Measurements from ENCODE around the gene TRMO. TPM values are rescaled to one million over a fixed set of nuclear protein-coding genes. Genes with fewer than 3 reads are reported as not detected.
A peak's percentile ranks its signal among the peaks of the same experiment; 100 is the strongest.

TRMO gene
- total RNA-seq, 2 experiments from 2014 or later = 42.8 to 45.8 TPM

GRCh38 chr9:97907632-97908031 is 14.7 kb downstream of the TRMO start:
- TF ChIP-seq, protein P1, sequence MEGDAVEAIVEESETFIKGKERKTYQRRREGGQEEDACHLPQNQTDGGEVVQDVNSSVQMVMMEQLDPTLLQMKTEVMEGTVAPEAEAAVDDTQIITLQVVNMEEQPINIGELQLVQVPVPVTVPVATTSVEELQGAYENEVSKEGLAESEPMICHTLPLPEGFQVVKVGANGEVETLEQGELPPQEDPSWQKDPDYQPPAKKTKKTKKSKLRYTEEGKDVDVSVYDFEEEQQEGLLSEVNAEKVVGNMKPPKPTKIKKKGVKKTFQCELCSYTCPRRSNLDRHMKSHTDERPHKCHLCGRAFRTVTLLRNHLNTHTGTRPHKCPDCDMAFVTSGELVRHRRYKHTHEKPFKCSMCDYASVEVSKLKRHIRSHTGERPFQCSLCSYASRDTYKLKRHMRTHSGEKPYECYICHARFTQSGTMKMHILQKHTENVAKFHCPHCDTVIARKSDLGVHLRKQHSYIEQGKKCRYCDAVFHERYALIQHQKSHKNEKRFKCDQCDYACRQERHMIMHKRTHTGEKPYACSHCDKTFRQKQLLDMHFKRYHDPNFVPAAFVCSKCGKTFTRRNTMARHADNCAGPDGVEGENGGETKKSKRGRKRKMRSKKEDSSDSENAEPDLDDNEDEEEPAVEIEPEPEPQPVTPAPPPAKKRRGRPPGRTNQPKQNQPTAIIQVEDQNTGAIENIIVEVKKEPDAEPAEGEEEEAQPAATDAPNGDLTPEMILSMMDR (IDR thresholded peaks at IDR 0.05) = no peak
- Mint-ChIP-seq H3K27ac (peak overlapping the region; percentile 96), H3K27me3 (no peaks in the 10 kb centered on the region), H3K4me1 (ENCODE audit: low read depth) (peaks cover 94% of the 10 kb centered on the region), H3K9me3 (no peaks in the 10 kb centered on the region), H3K36me3 (ENCODE audit: low read depth) (peaks cover 74% of the 10 kb centered on the region), H3K4me3 (peak overlapping the region; percentile 76)
- Histone ChIP-seq H3K4me1 (ENCODE audit: insufficient read depth, low read length) (peaks cover 87% of the 10 kb centered on the region), H3K36me3 (ENCODE audit: insufficient read depth, low read length) (peaks cover 60% of the 10 kb centered on the region), H3K27ac (ENCODE audit: low read depth in 1 of 2, low read length in 2 of 2) (peak overlapping the region; percentile 81 to 86), H3K4me3 (ENCODE audit: low read length) (no peak overlapping the region), H3K27me3 (ENCODE audit: control insufficient read depth in 1 of 2, insufficient read depth in 2 of 2, low read length in 2 of 2) (no peaks in the 10 kb centered on the region), H3K9me3 (ENCODE audit: control insufficient read depth in 1 of 2, insufficient read depth in 1 of 2, low read length in 2 of 2) (no peaks in the 10 kb centered on the region)
- CTCF ChIA-PET = interaction anchor here (1.0 to 14.2 kb wide), 4 partner anchors 13 to 127 kb away, joined by 5 to 221 read pairs (median 20); partner anchors contain the start of genes ANP32B and TRMO
- intact Hi-C loops (cut with DNase I, micrococcal nuclease) = loop anchor here (2.0 to 10.0 kb wide), 5 partner anchors 13 to 350 kb away; partner anchors contain the start of genes ANP32B (in 1 of the 2), NCBP1 (in 1 of the 2), TBC1D2 (in 1 of the 2) and TSTD2 (in 1 of the 2)
- ATAC-seq (ENCODE audit: poor library complexity) (no peak), DNase-seq (no peak)
- POLR2A ChIA-PET = interaction anchor here (1.5 to 9.8 kb wide), 2 partner anchors 10 to 14 kb away, joined by 5 to 335 read pairs; partner anchors contain the start of gene TRMO

DNA sequence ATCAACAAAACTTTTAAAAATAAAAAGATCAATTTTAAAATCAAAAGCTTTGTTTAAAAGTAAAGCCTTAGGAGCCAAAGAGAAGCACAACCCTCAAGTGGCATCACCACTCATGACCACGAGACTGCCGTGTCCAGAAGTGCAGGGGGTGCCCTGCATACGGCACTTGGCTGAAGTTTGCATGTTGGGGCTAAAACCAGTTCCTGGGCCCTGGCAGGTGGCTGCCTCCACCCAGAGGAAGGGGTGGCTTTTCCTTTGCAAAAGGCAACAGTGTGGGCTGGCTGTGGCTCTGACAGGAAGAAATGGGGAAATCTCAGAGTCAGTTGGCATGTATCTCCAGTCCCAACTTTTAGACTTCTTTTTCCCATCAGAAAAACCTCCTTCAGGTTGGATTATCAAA is 15.3 kb downstream of the TRMO start:
- Mint-ChIP-seq H3K4me3 (peak overlapping the region; percentile 82), H3K36me3 (ENCODE audit: low read depth) (peaks cover 69% of the 10 kb centered on the region), H3K27me3 (no peaks in the 10 kb centered on the region), H3K4me1 (ENCODE audit: low read depth) (peaks cover 94% of the 10 kb centered on the region), H3K9me3 (no peaks in the 10 kb centered on the region), H3K27ac (peak overlapping the region; percentile 96)
- H3K4me1 ChIP-seq (ENCODE audit: insufficient read depth, low read length) = peaks cover 89% of the 10 kb centered on the region
- POLR2A ChIA-PET = interaction anchor here (0.7 to 9.8 kb wide), 6 partner anchors 10 to 210 kb away, joined by 3 to 335 read pairs (median 12); partner anchors contain the start of genes TRMO and XPA
- peaks cover 54% of the 10 kb centered on the region for H3K36me3 ChIP-seq (ENCODE audit: insufficient read depth, low read length)
- CTCF ChIA-PET = interaction anchor here (4.2 to 14.2 kb wide), 3 partner anchors 14 to 76 kb away, joined by 13 to 221 read pairs (median 26); partner anchors contain the start of genes ANP32B and TRMO
- no peaks in the 10 kb centered on the region for H3K9me3 ChIP-seq (ENCODE audit: control insufficient read depth in 1 of 2, insufficient read depth in 1 of 2, low read length in 2 of 2)
- DNase-seq = peak in 7 of 14 experiments; percentile 8 to 68 (median 46)
- intact Hi-C loops (cut with DNase I, micrococcal nuclease) = loop anchor here (2.0 to 10.0 kb wide), 5 partner anchors 14 to 350 kb away; partner anchors contain the start of genes ANP32B (in 1 of the 2), NCBP1 (in 1 of the 2), TBC1D2 (in 1 of the 2) and TSTD2 (in 1 of the 2)
- ATAC-seq (ENCODE audit: poor library complexity) = no peak
- H3K4me3 ChIP-seq (ENCODE audit: low read length) = peak overlapping the region; percentile 44
- H3K27ac ChIP-seq (ENCODE audit: low read depth in 1 of 2, low read length in 2 of 2) = peak overlapping the region; percentile 81 to 86
- H3K27me3 ChIP-seq (ENCODE audit: control insufficient read depth in 1 of 2, insufficient read depth in 2 of 2, low read length in 2 of 2) = no peaks in the 10 kb centered on the region
- TF ChIP-seq, protein P1 (IDR thresholded peaks at IDR 0.05) = no peak

DNA sequence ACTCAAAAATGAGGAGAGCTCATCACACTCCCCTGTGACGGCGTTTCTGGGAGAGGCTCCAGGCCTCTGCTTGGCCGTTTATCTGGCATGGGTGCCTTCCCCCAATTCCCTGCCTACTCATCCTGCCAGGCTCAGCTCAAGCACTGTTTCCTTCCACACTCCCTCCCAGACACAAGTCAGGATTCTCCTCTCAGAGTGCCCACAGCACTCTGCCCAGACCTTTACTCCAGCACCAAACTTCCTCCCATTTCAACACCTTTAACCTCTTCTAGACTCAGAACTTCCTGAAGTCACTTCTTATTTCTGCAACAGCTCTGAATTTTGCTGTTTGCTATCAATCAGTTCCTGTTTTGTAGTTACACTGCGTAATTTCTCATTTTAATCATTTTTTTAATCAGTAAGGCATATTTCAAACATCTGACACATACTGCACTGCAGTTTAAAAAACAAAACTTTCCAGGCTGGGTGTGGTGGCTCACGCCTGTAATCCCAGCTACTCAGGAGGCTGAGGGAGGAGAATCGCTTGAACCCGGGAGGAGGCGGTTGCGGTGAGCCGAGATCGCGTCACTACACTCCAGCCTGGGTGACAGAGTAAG is 16.0 kb downstream of the TRMO start:
- peak overlapping the region; percentile 81 to 86 for H3K27ac ChIP-seq (ENCODE audit: low read depth in 1 of 2, low read length in 2 of 2)
- ChIA-PET CTCF (interaction anchor here (2.9 to 14.2 kb wide), 4 partner anchors 10 to 77 kb away, joined by 13 to 221 read pairs (median 20); partner anchors contain the start of genes ANP32B and TRMO), POLR2A (interaction anchor here (0.7 to 9.8 kb wide), 14 partner anchors 10 to 350 kb away, joined by 3 to 335 read pairs (median 5); partner anchors contain the start of genes NANS, TBC1D2, TRMO and XPA)
- Mint-ChIP-seq H3K9me3 (no peaks in the 10 kb centered on the region), H3K4me3 (peak overlapping the region; percentile 82), H3K36me3 (ENCODE audit: low read depth) (peaks cover 68% of the 10 kb centered on the region), H3K27ac (peak overlapping the region; percentile 96), H3K27me3 (no peaks in the 10 kb centered on the region), H3K4me1 (ENCODE audit: low read depth) (peaks cover 94% of the 10 kb centered on the region)
- TF ChIP-seq, protein P1 (IDR thresholded peaks at IDR 0.05) = no peak
- no peaks in the 10 kb centered on the region for H3K27me3 ChIP-seq (ENCODE audit: control insufficient read depth in 1 of 2, insufficient read depth in 2 of 2, low read length in 2 of 2)
- H3K9me3 ChIP-seq (ENCODE audit: control insufficient read depth in 1 of 2, insufficient read depth in 1 of 2, low read length in 2 of 2) = no peaks in the 10 kb centered on the region
- H3K4me1 ChIP-seq (ENCODE audit: insufficient read depth, low read length) = peaks cover 92% of the 10 kb centered on the region
- H3K4me3 ChIP-seq (ENCODE audit: low read length) = peak overlapping the region; percentile 44
- peak; percentile 51 for ATAC-seq (ENCODE audit: poor library complexity)
- H3K36me3 ChIP-seq (ENCODE audit: insufficient read depth, low read length) = peaks cover 47% of the 10 kb centered on the region
- intact Hi-C loops (cut with DNase I, micrococcal nuclease) = loop anchor here (1.0 to 10.0 kb wide), 6 partner anchors 14 to 351 kb away; partner anchors contain the start of genes ANP32B (in 1 of the 2), NCBP1 (in 1 of the 2), TBC1D2 (in 1 of the 2) and TSTD2 (in 1 of the 2)
- DNase-seq = peak in 11 of 14 experiments; percentile 17 to 81 (median 58)
